Keratinocyte (primary cell): ENCODE results near the gene PRKN.

Experiments
- CTCF ChIP-seq, 3 experiments: IDR thresholded peaks in 1 of 3; conservative IDR thresholded peaks in 1 of 3; optimal IDR thresholded peaks in 1 of 3; 2 replicates in 2 of 3; 3 replicates in 1 of 3; pipeline versions ENCODE3 to v1.5.1; 2011; ENCODE audit warnings: low read length in 3 of 3, mild to moderate bottlenecking in 3 of 3, moderate library complexity in 2 of 3, control low read depth in 1 of 3, inconsistent platforms in 1 of 3; ENCODE audit not compliant: insufficient read depth in 2 of 3; ENCODE audit errors: extremely low read depth in 1 of 3
- EZH2 ChIP-seq: IDR thresholded peaks from one replicate; pipeline ENCODE4 v1.6.1; 2012; ENCODE audit warnings: inconsistent platforms, mild to moderate bottlenecking, low read length, moderate library complexity

DNA sequence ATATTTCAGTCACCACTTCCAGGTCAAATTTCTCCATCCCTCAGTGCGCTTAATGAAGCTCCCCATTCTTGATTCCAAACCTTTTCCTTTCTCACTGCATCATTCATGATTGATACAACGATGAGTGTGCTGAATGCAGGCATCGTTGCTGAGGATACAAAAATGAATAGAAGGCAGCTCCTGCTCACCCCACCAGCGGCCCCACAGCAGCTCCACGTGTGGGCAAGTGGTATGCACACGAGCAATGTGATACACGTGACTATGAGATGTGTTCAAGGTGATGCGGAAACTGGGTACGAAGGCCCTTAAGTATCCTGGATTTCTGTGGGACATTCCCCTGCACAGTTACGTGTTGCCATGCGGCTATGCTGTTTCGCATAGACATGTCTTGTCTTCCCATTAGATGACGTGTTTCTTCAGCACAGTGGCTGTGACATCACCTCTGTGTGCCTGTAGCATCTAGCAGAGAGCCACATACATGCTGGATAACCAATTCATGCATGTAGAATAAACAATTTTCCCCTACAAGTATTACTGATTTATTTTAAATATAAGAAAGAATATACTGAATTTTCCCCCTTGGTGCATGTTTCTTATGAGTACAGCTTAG, 1193.2 kb downstream of the PRKN start:
- no peak for TF ChIP-seq CTCF (optimal IDR thresholded peaks at IDR 0.05 in 1 of 3, IDR thresholded peaks at IDR 0.05 in 1 of 3, conservative IDR thresholded peaks at IDR 0.05 in 1 of 3; ENCODE audit: extremely low read depth in 1 of 3, insufficient read depth in 2 of 3, low read length in 3 of 3)
- no peak for TF ChIP-seq EZH2
